ENCODE measurements around the gene IRX6.

Gene IRX6

DNA sequence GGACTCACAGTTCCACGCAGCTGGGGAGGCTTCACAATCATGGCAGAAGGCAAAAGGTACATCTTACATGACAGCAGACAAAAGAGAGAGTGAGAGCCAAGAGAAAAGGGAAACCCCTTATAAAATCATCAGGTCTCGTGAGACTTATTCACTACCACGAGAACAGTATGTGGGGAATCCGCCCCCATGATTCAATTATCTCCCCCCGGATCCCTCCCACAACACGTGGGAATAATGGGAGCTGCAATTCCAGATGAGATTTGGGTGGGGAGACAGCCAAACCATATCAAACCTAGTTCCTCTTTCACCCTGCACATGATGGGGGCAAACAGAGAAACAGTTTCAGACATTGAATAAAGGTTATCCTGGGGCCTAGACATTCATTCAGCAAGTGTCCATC lies 32.2 kb upstream of the IRX6 start:
- TF ChIP-seq, protein P1, sequence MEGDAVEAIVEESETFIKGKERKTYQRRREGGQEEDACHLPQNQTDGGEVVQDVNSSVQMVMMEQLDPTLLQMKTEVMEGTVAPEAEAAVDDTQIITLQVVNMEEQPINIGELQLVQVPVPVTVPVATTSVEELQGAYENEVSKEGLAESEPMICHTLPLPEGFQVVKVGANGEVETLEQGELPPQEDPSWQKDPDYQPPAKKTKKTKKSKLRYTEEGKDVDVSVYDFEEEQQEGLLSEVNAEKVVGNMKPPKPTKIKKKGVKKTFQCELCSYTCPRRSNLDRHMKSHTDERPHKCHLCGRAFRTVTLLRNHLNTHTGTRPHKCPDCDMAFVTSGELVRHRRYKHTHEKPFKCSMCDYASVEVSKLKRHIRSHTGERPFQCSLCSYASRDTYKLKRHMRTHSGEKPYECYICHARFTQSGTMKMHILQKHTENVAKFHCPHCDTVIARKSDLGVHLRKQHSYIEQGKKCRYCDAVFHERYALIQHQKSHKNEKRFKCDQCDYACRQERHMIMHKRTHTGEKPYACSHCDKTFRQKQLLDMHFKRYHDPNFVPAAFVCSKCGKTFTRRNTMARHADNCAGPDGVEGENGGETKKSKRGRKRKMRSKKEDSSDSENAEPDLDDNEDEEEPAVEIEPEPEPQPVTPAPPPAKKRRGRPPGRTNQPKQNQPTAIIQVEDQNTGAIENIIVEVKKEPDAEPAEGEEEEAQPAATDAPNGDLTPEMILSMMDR (IDR thresholded peaks at IDR 0.05; ENCODE audit: extremely low read depth, insufficient read depth, missing control alignments) = no peak
- DNase-seq (ENCODE audit: low spot score) = no peak
- in situ Hi-C loops (cut with MboI; ENCODE audit: low pct_unique_long_range_greater_than_20kb, low sequenced_read_pairs, unreplicated experiment) = no loop called here

DNA sequence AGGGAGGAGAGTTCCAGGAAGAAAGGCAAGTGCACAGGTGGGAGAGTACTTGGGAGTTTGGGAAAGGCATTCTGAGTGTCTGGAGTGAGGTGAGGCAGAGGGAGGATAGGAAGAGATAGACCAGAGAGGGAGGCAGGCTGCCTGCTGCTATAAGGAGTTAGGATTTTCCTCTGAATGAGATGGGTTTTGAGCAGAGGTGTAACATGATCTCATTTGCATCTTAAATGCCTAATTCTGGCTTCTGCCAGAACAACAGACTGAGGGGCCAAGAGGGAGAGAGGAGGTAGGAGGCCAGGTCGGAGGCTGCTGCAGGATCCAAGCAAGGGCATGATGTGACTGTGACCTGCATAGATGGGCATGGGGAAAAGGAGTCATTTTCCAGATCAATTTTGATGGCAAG lies 31.5 kb upstream of the IRX6 start:
- no peak for DNase-seq (ENCODE audit: low spot score)
- in situ Hi-C loops (cut with MboI; ENCODE audit: low pct_unique_long_range_greater_than_20kb, low sequenced_read_pairs, unreplicated experiment) = no loop called here
- TF ChIP-seq, protein P1 (IDR thresholded peaks at IDR 0.05; ENCODE audit: extremely low read depth, insufficient read depth, missing control alignments) = no peak

DNA sequence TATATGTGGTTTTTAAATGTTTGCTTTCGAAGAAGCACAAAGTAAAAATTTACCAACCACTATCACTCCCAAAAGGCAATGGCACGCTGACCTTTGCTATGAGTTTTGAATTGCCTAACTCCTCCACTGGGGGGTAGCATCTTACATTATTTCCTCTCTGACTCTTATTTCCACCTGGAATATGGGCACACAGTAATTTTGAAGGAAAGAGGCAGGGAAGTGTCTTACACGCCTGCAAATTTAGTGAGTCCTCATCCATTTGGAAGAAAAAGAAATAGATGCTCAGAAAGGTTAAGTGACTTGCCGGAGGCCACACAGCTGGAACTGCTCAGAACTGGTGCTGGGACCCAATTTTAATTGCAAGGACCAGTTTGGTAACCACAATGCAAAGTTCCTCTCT lies 29.9 kb upstream of the IRX6 start:
- no peak for DNase-seq (ENCODE audit: low spot score)
- TF ChIP-seq, protein P1 (IDR thresholded peaks at IDR 0.05; ENCODE audit: extremely low read depth, insufficient read depth, missing control alignments) = peak; percentile 4
- in situ Hi-C loops (cut with MboI; ENCODE audit: low pct_unique_long_range_greater_than_20kb, low sequenced_read_pairs, unreplicated experiment) = no loop called here

DNA sequence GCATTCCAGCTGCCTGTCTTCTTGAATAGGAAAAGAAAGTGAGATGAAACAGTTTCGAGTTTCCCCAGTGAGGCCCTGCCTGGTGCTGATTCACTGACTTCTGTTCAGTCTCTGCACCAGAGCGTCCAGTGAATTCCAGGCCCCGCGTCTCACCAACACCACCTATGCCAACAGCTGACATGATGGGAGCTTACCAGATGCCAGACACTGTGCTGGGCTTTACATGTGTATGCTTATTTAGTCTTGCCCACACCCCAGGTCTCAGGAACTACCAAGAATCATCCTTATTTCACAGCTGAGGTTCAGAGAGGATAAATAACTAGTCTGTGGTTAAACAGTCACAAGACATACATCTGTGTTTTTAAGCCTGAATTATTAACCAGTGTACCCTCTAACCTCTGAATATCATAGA lies 29.1 kb upstream of the IRX6 start:
- DNase-seq (ENCODE audit: low spot score) = no peak
- in situ Hi-C loops (cut with MboI; ENCODE audit: low pct_unique_long_range_greater_than_20kb, low sequenced_read_pairs, unreplicated experiment) = no loop called here
- TF ChIP-seq, protein P1 (IDR thresholded peaks at IDR 0.05; ENCODE audit: extremely low read depth, insufficient read depth, missing control alignments) = no peak

DNA sequence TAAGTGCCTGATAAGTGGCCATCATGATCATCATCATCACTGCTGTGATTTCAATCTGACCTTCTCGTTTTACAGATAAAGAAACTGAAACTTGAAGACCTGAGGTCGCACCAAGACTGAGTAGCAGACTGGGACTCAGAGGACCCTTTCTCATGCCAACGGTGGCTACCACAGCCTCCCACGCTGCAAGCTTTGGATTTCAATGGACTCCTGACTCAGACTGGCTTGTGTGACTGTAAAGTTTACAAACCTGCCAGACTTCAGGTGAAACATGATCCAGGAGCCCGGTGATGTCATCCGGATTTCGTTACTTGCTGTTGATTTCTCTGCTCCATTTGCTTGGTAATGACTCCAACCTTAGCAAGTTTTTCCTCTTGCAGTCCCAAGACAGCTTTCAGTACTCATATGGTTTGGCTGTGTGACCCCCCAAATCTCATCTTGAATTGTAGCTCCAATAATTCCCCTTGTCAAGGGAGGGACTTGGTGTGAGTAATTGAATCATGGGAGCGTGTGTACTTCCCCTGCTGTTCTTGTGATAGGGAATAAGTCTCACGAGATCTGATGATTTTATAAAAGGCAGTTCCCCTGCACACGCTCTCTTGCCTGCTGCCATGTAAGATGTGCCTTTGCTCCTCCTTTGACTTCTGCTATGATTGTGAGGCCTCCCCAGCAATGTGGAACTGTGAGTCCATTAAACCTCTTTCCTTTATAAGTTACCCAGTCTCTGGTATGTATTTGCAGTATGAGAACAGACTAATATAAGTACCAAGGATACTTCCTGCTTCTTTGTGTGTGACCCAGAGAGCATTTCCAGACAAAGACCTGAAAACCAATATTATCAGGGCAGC lies 26.7 kb upstream of the IRX6 start:
- TF ChIP-seq, protein P1 (IDR thresholded peaks at IDR 0.05; ENCODE audit: extremely low read depth, insufficient read depth, missing control alignments) = no peak
- no peak for DNase-seq (ENCODE audit: low spot score)
- in situ Hi-C loops (cut with MboI; ENCODE audit: low pct_unique_long_range_greater_than_20kb, low sequenced_read_pairs, unreplicated experiment) = no loop called here

DNA sequence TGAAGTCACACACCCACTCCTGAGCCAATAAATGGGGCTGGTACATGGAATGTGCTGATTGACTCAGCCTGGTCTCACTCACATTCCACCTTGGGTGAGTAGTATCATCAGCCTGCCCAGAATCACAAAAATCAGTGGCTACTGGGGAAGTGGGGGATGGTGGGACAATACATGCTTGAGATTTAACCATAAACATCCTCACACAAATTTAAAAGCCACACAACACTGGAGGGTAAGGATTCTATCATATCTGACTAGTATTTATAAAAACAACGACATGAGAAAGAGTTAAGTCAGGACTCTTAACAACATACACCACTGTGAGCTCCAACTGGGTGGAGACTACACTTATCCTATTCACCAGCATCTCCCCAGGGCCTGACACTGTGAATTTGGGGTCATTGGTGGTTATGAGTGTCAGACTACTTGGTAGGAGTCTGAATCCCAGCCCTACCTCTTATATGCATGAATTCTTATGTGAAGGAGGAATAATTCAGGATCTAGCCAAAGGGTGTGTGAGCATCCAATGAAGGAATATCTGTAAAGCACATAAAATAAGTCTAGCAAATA lies 26.0 kb upstream of the IRX6 start:
- TF ChIP-seq, protein P1 (IDR thresholded peaks at IDR 0.05; ENCODE audit: extremely low read depth, insufficient read depth, missing control alignments) = no peak
- in situ Hi-C loops (cut with MboI; ENCODE audit: low pct_unique_long_range_greater_than_20kb, low sequenced_read_pairs, unreplicated experiment) = no loop called here
- no peak for DNase-seq (ENCODE audit: low spot score)
